B cell (primary cell): ENCODE results near the gene ITPK1. TPM values are rescaled to one million over a fixed set of nuclear protein-coding genes. Genes with fewer than 3 reads are reported as not detected.

Source experiments
- ATAC-seq: fragments of 200-7000 bp; cut with Tn5 transposase; one replicate; pipeline ENCODE4 v1.10.0; 2021; ENCODE audit warnings: low read depth, mild to moderate bottlenecking, moderate number of reproducible peaks, moderate library complexity
- CTCF ChIA-PET: fragments of 350-600 bp; sonication (Branson Sonifier 250); formaldehyde crosslinking; loops from one replicate; lab custom pipeline; 2021; ENCODE audit warnings: antibody characterized with exemption, inconsistent platforms; lab: Charles Lee
- POLR2A ChIA-PET: fragments of 350-600 bp; sonication (Branson Sonifier 250); formaldehyde crosslinking; loops from one replicate; lab custom pipeline; 2021; ENCODE audit warnings: antibody characterized with exemption; lab: Charles Lee
- DNase-seq: peaks from one replicate; pipeline ENCODE4 v3.0.0; 2013
- H2AFZ ChIP-seq: 2 replicates; pipeline ENCODE4 v1.6.1; 2012; ENCODE audit warnings: mild to moderate bottlenecking, low read depth, low read length; ENCODE audit not compliant: insufficient read depth, poor library complexity, severe bottlenecking
- H3K27ac ChIP-seq, 2 donors: 1 replicate in 1 of 2; 2 replicates in 1 of 2; pipeline ENCODE4 v1.5.1; 2012 to 2013; ENCODE audit warnings: low read length in 2 of 2, mild to moderate bottlenecking in 2 of 2, moderate library complexity in 1 of 2
- H3K27me3 ChIP-seq, 4 experiments: fragments of 200-600 bp in 1 of 4; sonication (generic) in 1 of 4; replicated peaks in 1 of 4; 1 replicate in 2 of 4; 2 replicates in 2 of 4; pipeline versions ENCODE4 v1.6.1 to v1.7.0; 2013 to 2016; ENCODE audit warnings: low read length in 3 of 4, mild to moderate bottlenecking in 2 of 4, mixed read lengths in 1 of 4, moderate library complexity in 1 of 4; ENCODE audit not compliant: insufficient read depth in 4 of 4, control insufficient read depth in 3 of 4; ENCODE audit errors: control extremely low read depth in 1 of 4
- H3K36me3 ChIP-seq, 2 experiments: replicated peaks in 1 of 2; 1 replicate in 1 of 2; 2 replicates in 1 of 2; pipeline versions ENCODE4 v1.6.1 to v1.7.1; 2013; ENCODE audit warnings: low read length in 1 of 2; ENCODE audit not compliant: insufficient read depth in 2 of 2, control insufficient read depth in 1 of 2; ENCODE audit errors: control extremely low read depth in 1 of 2, extremely low read depth in 1 of 2
- H3K4me1 ChIP-seq, 2 donors: fragments of 200-600 bp in 1 of 2; sonication (generic) in 1 of 2; 1 replicate in 1 of 2; 2 replicates in 1 of 2; pipeline versions ENCODE4 v1.5.1 to v1.6.1; 2013 to 2017; ENCODE audit warnings: low read length in 2 of 2; ENCODE audit not compliant: control insufficient read depth in 2 of 2, insufficient read depth in 2 of 2
- H3K4me2 ChIP-seq: replicated peaks from 2 replicates; pipeline ENCODE3; 2012; ENCODE audit warnings: mild to moderate bottlenecking, low read depth, low read length; ENCODE audit not compliant: poor library complexity, severe bottlenecking
- H3K4me3 ChIP-seq, 5 experiments: fragments of 200-600 bp in 1 of 5; sonication (generic) in 1 of 5; 1 replicate in 3 of 5; 2 replicates in 2 of 5; pipeline versions ENCODE4 v1.5.1 to v1.7.0; 2011 to 2016; ENCODE audit warnings: low read length in 4 of 5, mild to moderate bottlenecking in 4 of 5, low read depth in 2 of 5, control low read depth in 1 of 5, moderate library complexity in 1 of 5; ENCODE audit not compliant: insufficient read depth in 1 of 5; ENCODE audit errors: control extremely low read depth in 1 of 5, extremely low read depth in 1 of 5
- H3K79me2 ChIP-seq: fragments of 200-600 bp; sonication (generic); one replicate; pipeline ENCODE4 v1.6.0; 2016; ENCODE audit warnings: low read length; ENCODE audit not compliant: control insufficient read depth, insufficient read depth
- H3K9ac ChIP-seq: fragments of 200-600 bp; sonication (generic); 2 replicates; pipeline ENCODE4 v1.6.1; 2017; ENCODE audit warnings: mild to moderate bottlenecking, low read length, moderate library complexity
- H3K9me3 ChIP-seq, 3 donors: one replicate each; pipeline versions ENCODE4 v1.6.1 to v1.7.1; 2013; ENCODE audit warnings: low read length in 2 of 3; ENCODE audit not compliant: control insufficient read depth in 2 of 3, insufficient read depth in 1 of 3; ENCODE audit errors: control extremely low read depth in 1 of 3
- H4K20me1 ChIP-seq: 2 replicates; pipeline ENCODE4 v1.6.0; 2012; ENCODE audit warnings: mild to moderate bottlenecking, low read length; ENCODE audit not compliant: insufficient read depth, control insufficient read depth, poor library complexity, severe bottlenecking
- H3K27ac Mint-ChIP-seq: one replicate; pipeline ENCODE4 v1.8.0; 2021; ENCODE audit warnings: mixed read lengths
- H3K27me3 Mint-ChIP-seq: one replicate; pipeline ENCODE4 v1.8.0; 2021; ENCODE audit warnings: mixed read lengths
- H3K4me1 Mint-ChIP-seq: one replicate; pipeline ENCODE4 v1.8.0; 2021; ENCODE audit warnings: mixed read lengths
- H3K4me3 Mint-ChIP-seq: one replicate; pipeline ENCODE4 v1.8.0; 2021; ENCODE audit warnings: mixed read lengths
- H3K9me3 Mint-ChIP-seq: one replicate; pipeline ENCODE4 v1.8.0; 2022; ENCODE audit warnings: mixed read lengths; ENCODE audit not compliant: insufficient read depth
- EZH2 ChIP-seq: IDR thresholded peaks from 2 replicates; pipeline ENCODE4 v1.6.1; 2012; ENCODE audit warnings: borderline replicate concordance, low read depth, mild to moderate bottlenecking, moderate library complexity, low read length; ENCODE audit not compliant: insufficient read depth, poor library complexity, severe bottlenecking
- WGBS: methylation state at CpG from one replicate; pipeline ENCODE4 v1.1.5; 2013; ENCODE audit warnings: missing lambda C conversion rate; ENCODE audit not compliant: insufficient coverage; 5-methylcytosine and 5-hydroxymethylcytosine counted together
- intact Hi-C: fragments of 100-400 bp; cut with micrococcal nuclease; formaldehyde crosslinking; loops from one replicate; pipeline ENCODE4 v1.10.0; 2022
- polyA plus RNA-seq: library from polyadenylated mRNA; depleted of rRNA; stranded (reverse); fragments of >200 nt; gene quantifications from 2 replicates; pipeline ENCODE4 v1.2.3, GENCODE V29; 2012
- total RNA-seq, 2 donors: library from RNA; stranded (reverse); fragments of 120-200 nt in 1 of 2; gene quantifications; 1 replicate in 1 of 2; 2 replicates in 1 of 2; pipeline versions ENCODE4 v1.2.3 to v1.2.4, GENCODE V29; 2013 to 2022
- TF ChIP-seq, protein P1 (sequence below): fragments of 200-600 bp; IDR thresholded peaks from one replicate; pipeline ENCODE4 v1.8.0; 2022; ENCODE audit warnings: antibody characterized with exemption, mild to moderate bottlenecking

The ITPK1 gene
- total and polyA plus RNA-seq, 2 donors (not counting 1 experiment from before 2014, with no cell fraction given), result 46.0 to 46.9 TPM

DNA sequence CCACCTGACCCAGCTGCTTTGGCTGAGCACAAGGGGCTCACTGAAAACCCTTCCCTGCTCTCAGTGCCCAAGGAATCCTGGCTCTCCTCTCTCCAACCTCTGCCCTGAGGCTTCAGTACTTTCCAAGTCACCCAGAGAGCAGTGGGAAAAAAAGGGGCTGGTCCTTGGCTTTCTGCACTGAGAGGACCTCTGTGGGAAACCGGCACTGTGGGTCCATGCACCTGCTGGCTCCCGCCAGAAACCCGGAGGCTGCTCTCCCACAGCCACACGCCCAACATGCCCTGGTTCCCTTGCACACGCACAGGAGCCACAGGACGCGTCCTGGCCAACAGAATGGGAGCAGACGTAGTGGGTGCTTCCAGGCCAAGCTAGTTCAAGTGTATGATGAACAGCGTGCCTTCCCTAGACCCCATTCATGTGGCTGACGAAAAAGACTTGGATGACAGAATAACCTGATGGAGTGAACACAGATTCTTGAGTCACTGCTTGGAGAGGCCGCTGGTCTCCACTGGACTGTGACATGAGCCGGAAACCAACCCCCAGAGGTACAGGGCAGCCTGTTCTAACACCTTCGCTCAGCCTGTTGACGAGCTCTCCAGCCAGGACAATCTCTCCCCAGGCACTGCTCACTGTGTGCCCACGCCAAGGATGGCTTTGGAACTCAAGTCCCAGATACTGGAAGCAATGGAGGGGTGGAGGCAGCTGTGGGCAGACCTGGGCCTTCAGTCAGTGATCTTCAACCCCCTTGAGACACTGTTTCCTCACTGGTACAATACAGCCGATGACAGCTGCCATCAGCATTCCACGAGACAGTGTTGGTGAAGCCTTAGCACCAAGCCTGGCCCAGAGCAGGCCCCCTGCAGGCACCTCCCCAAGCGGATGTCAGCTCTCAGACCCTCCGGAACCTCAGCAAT is 87.7 kb downstream of the ITPK1 start:
- 91% methylated on average over 19 of the region's 19 CpGs for WGBS
- no peaks in the 10 kb centered on the region for H3K27me3 Mint-ChIP-seq
- POLR2A ChIA-PET, result no interaction called here
- no peak overlapping the region for H3K9ac ChIP-seq
- CTCF ChIA-PET, result no interaction called here
- no peak overlapping the region for H3K4me2 ChIP-seq
- ATAC-seq (peak; percentile 48), DNase-seq (no peak)
- H3K9me3 Mint-ChIP-seq, result no peaks in the 10 kb centered on the region
- H4K20me1 ChIP-seq, result no peaks in the 10 kb centered on the region
- intact Hi-C loops, result no loop called here
- H3K9me3 ChIP-seq, result no peaks in the 10 kb centered on the region
- H3K4me1 ChIP-seq, result peaks cover 13 to 30% of the 10 kb centered on the region in 2 donors
- TF ChIP-seq, protein P1, sequence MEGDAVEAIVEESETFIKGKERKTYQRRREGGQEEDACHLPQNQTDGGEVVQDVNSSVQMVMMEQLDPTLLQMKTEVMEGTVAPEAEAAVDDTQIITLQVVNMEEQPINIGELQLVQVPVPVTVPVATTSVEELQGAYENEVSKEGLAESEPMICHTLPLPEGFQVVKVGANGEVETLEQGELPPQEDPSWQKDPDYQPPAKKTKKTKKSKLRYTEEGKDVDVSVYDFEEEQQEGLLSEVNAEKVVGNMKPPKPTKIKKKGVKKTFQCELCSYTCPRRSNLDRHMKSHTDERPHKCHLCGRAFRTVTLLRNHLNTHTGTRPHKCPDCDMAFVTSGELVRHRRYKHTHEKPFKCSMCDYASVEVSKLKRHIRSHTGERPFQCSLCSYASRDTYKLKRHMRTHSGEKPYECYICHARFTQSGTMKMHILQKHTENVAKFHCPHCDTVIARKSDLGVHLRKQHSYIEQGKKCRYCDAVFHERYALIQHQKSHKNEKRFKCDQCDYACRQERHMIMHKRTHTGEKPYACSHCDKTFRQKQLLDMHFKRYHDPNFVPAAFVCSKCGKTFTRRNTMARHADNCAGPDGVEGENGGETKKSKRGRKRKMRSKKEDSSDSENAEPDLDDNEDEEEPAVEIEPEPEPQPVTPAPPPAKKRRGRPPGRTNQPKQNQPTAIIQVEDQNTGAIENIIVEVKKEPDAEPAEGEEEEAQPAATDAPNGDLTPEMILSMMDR, result no peak
- no peak for TF ChIP-seq EZH2
- peak overlapping the region; percentile 19 for H3K4me3 Mint-ChIP-seq
- H3K4me3 ChIP-seq, result no peak overlapping the region
- peak overlapping the region; percentile 72 for H3K27ac Mint-ChIP-seq
- H3K79me2 ChIP-seq, result peaks cover 50% of the 10 kb centered on the region
- H3K36me3 ChIP-seq, result peaks cover 0 to 7% of the 10 kb centered on the region in 2 experiments
- no peak overlapping the region for H3K27ac ChIP-seq
- peaks cover 39% of the 10 kb centered on the region for H3K4me1 Mint-ChIP-seq
- H3K27me3 ChIP-seq, result no peaks in the 10 kb centered on the region
- H2AFZ ChIP-seq, result no peak overlapping the region

DNA sequence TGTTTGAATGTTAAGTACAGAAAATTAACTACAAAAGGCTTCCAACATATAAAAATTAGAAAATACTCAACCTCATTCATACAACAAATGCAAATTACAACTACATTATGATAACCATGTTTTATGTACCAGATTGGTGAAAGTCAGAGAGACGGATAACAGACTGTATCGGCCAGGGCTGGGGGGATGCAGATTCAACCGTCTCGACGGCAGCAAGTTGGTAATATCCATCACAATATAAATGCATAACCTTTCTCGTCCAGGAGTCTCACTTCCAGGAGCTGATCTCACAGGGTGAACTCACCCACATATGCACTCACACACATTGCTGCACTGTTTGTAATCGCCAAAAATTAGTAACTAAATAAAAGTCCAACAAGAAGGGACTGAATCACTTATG is 89.4 kb downstream of the ITPK1 start:
- Mint-ChIP-seq H3K4me1 (peaks cover 24% of the 10 kb centered on the region), H3K27ac (no peak overlapping the region), H3K9me3 (no peaks in the 10 kb centered on the region), H3K4me3 (no peak overlapping the region), H3K27me3 (no peaks in the 10 kb centered on the region)
- H4K20me1 ChIP-seq, result no peaks in the 10 kb centered on the region
- no peak overlapping the region for H3K9ac ChIP-seq
- H3K27ac ChIP-seq, result no peak overlapping the region
- no peak overlapping the region for H3K4me2 ChIP-seq
- H2AFZ ChIP-seq, result no peak overlapping the region
- no peak overlapping the region for H3K4me3 ChIP-seq
- H3K79me2 ChIP-seq, result peaks cover 62% of the 10 kb centered on the region
- CTCF ChIA-PET, result no interaction called here
- peaks cover 0 to 7% of the 10 kb centered on the region in 2 experiments for H3K36me3 ChIP-seq
- 94% methylated on average over 6 of the region's 7 CpGs for WGBS
- no peaks in the 10 kb centered on the region for H3K9me3 ChIP-seq
- POLR2A ChIA-PET, result no interaction called here
- ATAC-seq, result no peak
- intact Hi-C loops, result no loop called here
- H3K27me3 ChIP-seq, result no peaks in the 10 kb centered on the region
- TF ChIP-seq EZH2, result no peak
- DNase-seq, result no peak
- peaks cover 0 to 13% of the 10 kb centered on the region in 2 donors for H3K4me1 ChIP-seq
